Activated T-helper 1 cell treated with anti-CD3 and anti-CD28 coated beads, Interleukin-2, amount 50 U/mL, for 16 hours (primary cell): ENCODE measurements around the gene PSME1.

Experiments
- DNase-seq, 2 donors: peaks; one replicate each; pipeline ENCODE4 v3.0.0-alpha.2; 2020; ENCODE audit warnings: low read depth in 1 of 2, low spot score in 1 of 2

Gene PSME1

GRCh38 chr14:24135834-24136683 is at the start of gene PSME1:
Gene PSME1 (plus strand): TSS chr14:24136194. CDS start chr14:24136263, 69 bp downstream.
- DNase-seq, result peak; percentile 89 to 90

- DNase-seq, result no peak
Measured at GRCh38 chr14:24087004-24087403, 49.0 kb upstream of the PSME1 start.

- no peak for DNase-seq
Measured at GRCh38 chr14:24088095-24088494, 47.9 kb upstream of the PSME1 start.

- DNase-seq, result no peak
Measured at GRCh38 chr14:24089890-24090289, 46.1 kb upstream of the PSME1 start.

- DNase-seq, result no peak
Measured at GRCh38 chr14:24092110-24092504, 43.9 kb upstream of the PSME1 start.

- no peak for DNase-seq
Measured at GRCh38 chr14:24092505-24093206, 43.3 kb upstream of the PSME1 start.

GRCh38 chr14:24093207-24093900 is 42.6 kb upstream of the PSME1 start:
- no peak for DNase-seq

- DNase-seq, result peak; percentile 42 to 82
Measured at GRCh38 chr14:24093901-24094840, 41.8 kb upstream of the PSME1 start, which contains the start of gene PCK2. Gene PCK2 (plus strand): TSS chr14:24094311. CDS start chr14:24094406, 95 bp downstream.

GRCh38 chr14:24094841-24095270 is 41.1 kb upstream of the PSME1 start:
- DNase-seq, result no peak

- DNase-seq, result peak in 1 of 2 donors; percentile 36
Measured at GRCh38 chr14:24095271-24096068, 40.5 kb upstream of the PSME1 start.

- no peak for DNase-seq
Measured at GRCh38 chr14:24096545-24097181, 39.3 kb upstream of the PSME1 start.

- no peak for DNase-seq
Measured at GRCh38 chr14:24098229-24098926, 37.6 kb upstream of the PSME1 start.

GRCh38 chr14:24098927-24099813 is 36.8 kb upstream of the PSME1 start:
- no peak for DNase-seq

GRCh38 chr14:24100197-24100981 is 35.6 kb upstream of the PSME1 start:
- DNase-seq, result no peak

- no peak for DNase-seq
Measured at GRCh38 chr14:24100982-24101494, 35.0 kb upstream of the PSME1 start.

GRCh38 chr14:24102357-24103048 is 33.5 kb upstream of the PSME1 start:
- DNase-seq, result no peak
